Ishikawa (cell line): ENCODE measurements around the gene MAP3K2.

Source experiments
- MAX ChIP-seq: IDR thresholded peaks from 2 replicates; pipeline ENCODE4 v1.6.1; 2012
- ZBTB7A ChIP-seq: IDR thresholded peaks from 2 replicates; pipeline ENCODE4 v1.6.1; 2012; ENCODE audit warnings: low read depth

GRCh38 chr2:127360242-127360641 lies 27.5 kb downstream of the MAP3K2 start:
- TF ChIP-seq ZBTB7A (no peak), MAX (no peak)
